ENCODE measurements around the gene NPM1. TPM values are rescaled to one million over a fixed set of nuclear protein-coding genes. Genes with fewer than 3 reads are reported as not detected.
"Not testable (repeated sequence)": the region's sequence is repeated elsewhere in the genome, so short reads cannot be mapped to it uniquely, and the experiment has no call there.

NPM1 gene
- total RNA-seq, 2 donors from 2014 or later = 1,349 to 2,333 TPM

DNA sequence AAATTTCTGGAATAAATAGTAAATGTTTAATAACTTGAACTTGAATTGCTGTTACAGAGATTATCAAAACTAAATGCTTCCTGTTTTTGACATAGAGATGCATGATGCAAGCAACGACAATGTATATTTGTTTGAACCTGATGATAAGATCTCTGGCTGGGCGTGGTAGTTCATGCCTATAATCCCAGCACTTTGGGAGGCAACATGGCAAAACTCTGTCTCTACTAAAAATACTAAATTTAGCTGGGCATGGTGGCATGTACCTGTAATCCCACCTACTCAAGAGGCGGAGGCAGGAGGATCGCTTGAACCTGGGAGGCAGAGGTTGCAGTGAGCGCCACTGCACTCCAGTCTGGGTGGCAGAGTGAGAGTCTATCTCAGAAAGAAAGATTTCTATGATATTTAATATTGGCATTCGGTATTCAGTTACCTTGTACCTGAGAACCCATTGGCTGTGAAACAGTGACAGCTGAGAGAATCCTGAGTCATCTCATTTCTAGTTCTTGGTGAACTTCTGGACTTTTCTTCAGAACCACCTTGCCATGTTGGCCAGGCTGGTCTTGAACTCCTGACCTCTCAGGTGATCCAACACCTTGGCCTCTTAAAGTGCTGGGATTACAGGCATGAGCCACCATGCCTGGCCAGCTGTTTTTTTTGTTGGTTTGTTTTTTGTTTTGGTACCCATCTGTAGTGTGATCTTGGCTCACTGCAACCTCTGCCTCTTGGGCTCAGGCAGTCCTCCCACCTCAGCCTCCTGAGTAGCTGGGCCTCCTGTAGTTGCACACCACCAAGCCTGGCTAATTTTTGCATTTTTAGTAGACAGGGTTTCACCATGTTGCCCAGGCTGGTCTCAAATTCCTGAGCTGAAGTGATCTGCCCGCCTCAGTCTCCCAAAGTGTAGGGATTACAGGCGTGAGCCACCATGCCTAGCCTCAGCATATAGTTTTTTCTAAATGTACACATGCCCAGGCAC lies 21.8 kb downstream of the NPM1 start:
- ATAC-seq (no peak), DNase-seq (ENCODE audit: low spot score) (no peak)
- Mint-ChIP-seq H3K27me3 (no peaks in the 10 kb centered on the region), H3K27ac (peak overlapping the region in 1 of 2 donors; percentile 59), H3K36me3 (peaks cover 58% of the 10 kb centered on the region), H3K4me3 (no peak overlapping the region), H3K4me1 (ENCODE audit: low read depth in 2 of 2) (peaks cover 18 to 34% of the 10 kb centered on the region in 2 donors), H3K9me3 (no peaks in the 10 kb centered on the region)

DNA sequence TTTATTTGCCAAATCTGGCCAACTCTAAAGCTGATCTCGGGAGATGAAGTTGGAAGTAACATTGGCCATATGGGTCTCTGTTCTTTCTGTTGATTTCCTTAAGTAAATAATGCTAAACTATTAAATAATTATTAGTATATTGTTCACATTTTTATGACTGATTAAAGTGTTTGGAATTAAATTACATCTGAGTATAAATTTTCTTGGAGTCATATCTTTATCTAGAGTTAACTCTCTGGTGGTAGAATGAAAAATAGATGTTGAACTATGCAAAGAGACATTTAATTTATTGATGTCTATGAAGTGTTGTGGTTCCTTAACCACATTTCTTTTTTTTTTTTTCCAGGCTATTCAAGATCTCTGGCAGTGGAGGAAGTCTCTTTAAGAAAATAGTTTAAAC lies 22.5 kb downstream of the NPM1 start:
- Mint-ChIP-seq H3K27me3 (no peaks in the 10 kb centered on the region), H3K27ac (no peak overlapping the region), H3K9me3 (no peaks in the 10 kb centered on the region), H3K4me1 (ENCODE audit: low read depth in 2 of 2) (peaks cover 17 to 34% of the 10 kb centered on the region in 2 donors), H3K4me3 (no peak overlapping the region), H3K36me3 (peaks cover 56% of the 10 kb centered on the region)
- DNase-seq (ENCODE audit: low spot score) (no peak), ATAC-seq (no peak)

DNA sequence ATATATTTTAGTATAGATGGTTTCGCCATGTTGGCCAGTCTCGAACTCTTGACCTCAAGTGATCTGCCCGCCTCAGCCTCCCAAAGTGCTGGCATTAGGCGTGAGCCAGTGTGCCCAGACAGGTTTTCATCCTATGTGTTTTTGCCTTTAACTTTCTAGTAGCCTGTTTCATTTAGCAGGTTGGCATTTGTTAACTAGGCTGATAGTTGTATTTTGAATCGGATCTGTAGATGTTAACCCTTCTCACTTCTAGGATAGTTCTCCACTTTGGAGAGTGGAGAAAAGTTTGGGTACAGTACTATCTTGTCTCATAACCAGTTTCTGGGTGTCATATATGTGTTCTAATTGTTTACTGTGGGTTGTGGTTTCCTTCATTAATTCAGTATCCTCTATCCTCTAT lies 24.5 kb downstream of the NPM1 start:
- Mint-ChIP-seq H3K27ac (no peak overlapping the region), H3K4me1 (ENCODE audit: low read depth in 2 of 2) (peaks cover 5 to 16% of the 10 kb centered on the region in 2 donors), H3K36me3 (peaks cover 36% of the 10 kb centered on the region), H3K4me3 (no peak overlapping the region), H3K9me3 (no peaks in the 10 kb centered on the region), H3K27me3 (no peaks in the 10 kb centered on the region)
- ATAC-seq (no peak), DNase-seq (ENCODE audit: low spot score) (no peak)

DNA sequence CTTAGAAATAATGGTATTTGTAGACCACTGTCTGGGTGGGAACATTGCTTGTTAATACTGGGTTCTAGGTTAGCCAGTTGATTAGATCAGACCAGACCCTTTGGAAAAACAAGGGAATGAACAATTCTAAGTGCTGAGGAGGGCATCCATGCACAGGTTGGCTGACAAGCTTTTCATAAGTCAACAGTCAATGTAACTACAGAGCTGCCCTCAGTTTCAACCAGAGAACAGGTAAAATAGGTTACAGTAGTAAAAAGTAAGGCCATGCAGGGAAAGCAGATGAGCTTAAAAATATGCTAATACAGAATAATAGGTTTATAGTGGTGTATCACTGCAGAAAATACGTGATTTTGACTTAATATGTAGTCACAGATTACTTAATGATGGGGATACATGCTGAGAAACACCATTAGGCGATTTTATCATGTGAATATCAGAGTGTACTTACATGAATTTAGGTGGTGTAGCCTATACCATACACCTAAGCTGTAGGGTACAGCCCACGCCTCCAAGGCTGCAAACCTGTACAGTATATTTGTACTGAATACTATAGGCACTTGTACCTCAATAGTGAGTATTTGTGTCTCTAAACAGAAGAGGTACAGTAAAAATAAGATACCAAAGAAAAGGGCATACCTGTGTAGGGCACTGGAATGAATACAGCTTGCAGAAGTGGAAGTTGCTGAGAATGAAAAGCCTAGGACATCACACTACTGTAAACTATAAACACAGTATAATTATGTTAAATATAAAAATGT lies 25.7 kb downstream of the NPM1 start:
- no peak for ATAC-seq
- Mint-ChIP-seq H3K9me3 (no peaks in the 10 kb centered on the region), H3K36me3 (peaks cover 24% of the 10 kb centered on the region), H3K27me3 (no peaks in the 10 kb centered on the region), H3K4me3 (no peak overlapping the region), H3K4me1 (ENCODE audit: low read depth in 2 of 2) (peaks cover under 1 to 7% of the 10 kb centered on the region in 2 donors), H3K27ac (no peak overlapping the region)
- no peak for DNase-seq (ENCODE audit: low spot score)

DNA sequence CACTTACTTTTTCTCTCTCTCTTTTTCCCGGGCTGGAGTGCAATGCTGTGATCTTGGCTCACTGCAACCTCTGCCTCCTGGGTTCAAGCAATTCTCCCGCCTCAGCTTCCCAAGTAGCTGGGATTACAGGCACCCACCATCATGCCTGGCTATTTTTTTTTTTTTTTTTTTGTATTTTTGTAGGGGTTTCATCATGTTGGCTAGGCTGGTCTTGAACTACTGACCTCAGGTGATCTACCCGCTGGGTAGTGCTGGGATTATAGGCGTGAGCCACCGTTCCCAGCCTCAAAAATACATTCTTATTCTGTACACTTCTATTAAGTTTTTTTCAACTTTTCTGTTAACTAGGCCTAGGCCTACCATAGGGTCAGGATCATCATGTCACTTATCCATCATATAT lies 26.3 kb downstream of the NPM1 start:
- H3K4me1 Mint-ChIP-seq (ENCODE audit: low read depth in 2 of 2); H3K27me3 Mint-ChIP-seq; ATAC-seq; DNase-seq (ENCODE audit: low spot score); H3K9me3 Mint-ChIP-seq; H3K4me3 Mint-ChIP-seq: not testable (repeated sequence)
- peak overlapping the region in 1 of 2 donors; percentile 74 for H3K27ac Mint-ChIP-seq
- peaks cover 21% of the 10 kb centered on the region for H3K36me3 Mint-ChIP-seq

DNA sequence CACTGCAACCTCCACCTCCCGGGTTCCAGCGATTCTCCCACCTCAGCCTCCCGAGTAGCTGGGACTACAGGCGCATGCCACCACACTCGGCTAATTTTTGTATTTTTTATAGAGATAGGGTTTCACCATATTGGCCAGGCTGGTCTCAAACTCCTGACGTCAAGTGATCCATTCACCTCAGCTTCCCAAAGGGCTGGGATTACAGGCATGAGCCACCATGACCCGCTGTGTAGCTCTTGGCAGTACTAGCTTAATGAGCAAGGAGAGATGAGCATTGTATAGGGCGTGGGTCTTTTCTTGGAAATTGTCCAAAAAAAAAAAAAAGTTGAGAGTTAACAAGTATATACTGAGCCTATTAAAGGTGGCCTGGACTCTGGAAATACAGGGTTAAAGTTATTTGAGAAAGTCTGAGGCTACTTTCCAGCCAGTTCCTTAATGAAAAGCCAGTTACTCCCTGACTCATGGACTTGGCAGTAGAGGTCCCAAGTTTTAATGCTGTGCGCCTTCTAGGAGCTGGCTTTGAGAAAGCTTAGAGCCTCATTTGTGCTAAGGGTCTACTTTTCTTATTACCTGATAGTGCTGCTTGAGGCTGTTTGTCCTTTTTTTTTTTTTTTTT lies 27.6 kb downstream of the NPM1 start:
- H3K4me1 Mint-ChIP-seq (ENCODE audit: low read depth in 2 of 2) = peaks cover 4 to 8% of the 10 kb centered on the region in 2 donors
- H3K27ac Mint-ChIP-seq = no peak overlapping the region
- no peaks in the 10 kb centered on the region for H3K9me3 Mint-ChIP-seq
- peaks cover 0 to 4% of the 10 kb centered on the region in 2 donors for H3K27me3 Mint-ChIP-seq
- ATAC-seq (no peak), DNase-seq (ENCODE audit: low spot score) (no peak)
- H3K36me3 Mint-ChIP-seq = peaks cover 21% of the 10 kb centered on the region
- H3K4me3 Mint-ChIP-seq = no peak overlapping the region

DNA sequence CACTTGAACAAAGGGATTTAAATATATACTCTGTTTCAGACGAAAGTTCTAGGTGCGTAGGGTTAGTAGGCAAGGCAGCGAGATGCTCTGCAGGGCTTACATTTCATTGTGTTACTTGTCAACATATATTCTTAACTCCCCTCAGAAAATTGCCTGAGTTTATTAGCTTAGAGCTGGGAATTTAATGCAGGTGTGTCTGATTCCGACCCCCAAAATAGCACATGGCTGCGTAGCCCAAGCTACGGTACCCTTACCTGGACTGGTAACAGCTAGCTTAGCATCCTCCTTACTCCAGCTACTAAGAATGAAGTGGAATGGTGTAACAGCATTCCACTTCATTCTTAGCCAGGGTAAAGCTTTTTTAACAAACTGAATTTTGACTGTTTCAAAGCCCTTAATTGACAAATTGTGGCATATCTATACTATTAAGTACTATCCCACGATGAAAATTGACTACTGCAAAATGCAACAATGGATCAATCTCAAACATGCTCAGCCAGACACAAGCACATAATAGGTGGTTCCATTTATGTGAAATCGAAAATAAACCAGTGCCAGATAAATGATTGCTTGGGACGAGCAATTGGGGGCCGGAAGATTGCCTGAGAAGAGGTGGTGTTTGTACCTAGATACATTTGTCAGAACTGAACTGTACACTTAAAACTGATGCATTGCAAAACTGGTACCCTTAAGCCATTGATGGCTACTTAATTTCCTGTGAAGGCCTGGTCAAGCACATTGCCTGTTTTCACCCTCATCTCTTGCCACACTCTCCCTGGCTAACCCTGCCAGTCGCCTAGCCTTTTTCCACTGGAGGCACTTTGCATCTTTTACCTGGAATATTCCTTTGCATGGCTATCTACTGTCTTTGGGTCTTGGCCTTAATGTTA lies 28.8 kb downstream of the NPM1 start:
- H3K27ac Mint-ChIP-seq = no peak overlapping the region
- H3K4me1 Mint-ChIP-seq (ENCODE audit: low read depth in 2 of 2) = peaks cover 3 to 11% of the 10 kb centered on the region in 2 donors
- DNase-seq (ENCODE audit: low spot score) (no peak), ATAC-seq (no peak)
- H3K27me3 Mint-ChIP-seq = peaks cover 0 to 12% of the 10 kb centered on the region in 2 donors
- H3K36me3 Mint-ChIP-seq = peaks cover 19% of the 10 kb centered on the region
- no peak overlapping the region for H3K4me3 Mint-ChIP-seq
- H3K9me3 Mint-ChIP-seq = no peaks in the 10 kb centered on the region

DNA sequence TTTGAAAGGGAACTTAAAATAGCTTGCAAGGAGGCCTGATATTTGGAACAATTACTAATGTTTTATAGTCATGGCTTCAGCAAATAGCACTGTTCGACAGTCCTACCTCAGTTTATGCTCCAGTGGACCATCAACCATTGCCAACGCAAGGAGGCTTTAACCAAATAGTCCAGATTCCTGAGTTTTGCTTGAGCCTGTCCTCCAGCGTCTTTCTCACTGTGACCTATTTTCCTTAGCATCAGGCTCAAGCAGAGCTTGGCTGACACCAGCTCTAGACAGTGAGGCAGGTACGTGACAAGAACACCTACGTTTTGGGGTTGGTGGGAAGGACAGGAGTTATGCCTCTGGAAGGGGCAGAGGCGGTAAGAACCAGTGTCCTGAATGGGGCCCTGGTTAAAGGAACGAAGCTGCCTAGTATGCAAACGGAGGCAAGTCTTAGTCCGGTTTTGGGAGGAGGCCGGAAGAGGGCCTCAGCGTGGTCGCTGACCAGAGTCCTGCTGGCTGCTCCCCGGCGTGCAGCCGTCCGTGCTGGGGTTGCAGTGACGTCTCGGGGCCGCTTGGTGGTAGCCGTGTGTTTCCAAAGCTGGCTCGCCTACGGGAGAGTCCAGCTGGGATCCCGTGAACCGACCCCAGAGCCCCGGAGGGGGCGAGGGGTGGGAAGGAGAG lies 30.8 kb downstream of the NPM1 start:
- DNase-seq (ENCODE audit: low spot score) = peak; percentile 73
- Mint-ChIP-seq H3K4me1 (ENCODE audit: low read depth in 2 of 2) (peaks cover 0 to 11% of the 10 kb centered on the region in 2 donors), H3K27me3 (peaks cover 0 to 12% of the 10 kb centered on the region in 2 donors), H3K4me3 (peak overlapping the region; percentile 61), H3K9me3 (no peaks in the 10 kb centered on the region), H3K36me3 (no peaks in the 10 kb centered on the region), H3K27ac (peak overlapping the region in 1 of 2 donors; percentile 47)
- peak; percentile 68 to 78 for ATAC-seq

DNA sequence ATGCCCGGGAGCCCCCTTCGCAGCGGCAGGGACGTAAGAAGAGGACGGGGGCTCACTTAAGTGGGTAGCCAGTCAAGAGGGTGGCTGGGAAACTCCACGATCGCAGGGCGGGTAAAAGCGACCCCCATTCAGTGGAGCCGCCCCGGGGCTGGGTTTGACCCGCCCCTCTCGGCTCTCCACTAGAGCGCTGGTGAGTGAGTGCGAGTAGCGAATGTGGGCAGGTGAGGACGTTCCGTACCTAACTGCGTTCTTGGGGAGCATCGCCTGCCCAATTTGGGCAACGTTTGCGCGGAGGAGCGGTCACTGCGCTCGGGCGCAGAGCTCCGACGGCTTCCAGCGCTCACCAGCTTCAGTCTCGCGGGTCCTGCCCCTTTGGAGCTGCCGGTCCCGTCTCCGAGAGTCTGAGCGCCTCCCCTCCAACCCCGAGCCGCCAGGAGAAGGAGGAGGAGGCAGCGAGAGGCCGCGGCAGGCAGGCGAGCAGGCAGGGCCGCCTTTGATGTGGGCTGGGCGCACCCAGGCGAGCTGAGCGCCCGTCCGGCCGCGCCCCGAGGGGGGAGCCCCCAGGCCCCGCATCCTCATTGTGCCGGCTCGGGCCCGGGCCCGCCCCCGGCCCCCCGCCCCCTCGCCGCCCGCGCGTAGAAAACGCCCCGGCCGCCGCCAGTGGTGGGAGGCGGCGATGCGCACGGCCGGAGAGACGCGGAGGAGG lies 31.5 kb downstream of the NPM1 start, which contains the start of gene FGF18:
FGF18 (plus strand) TSS at position 666 of the 706 bp plus-strand sequence. CDS start 553 bp downstream, outside the sequence.
- DNase-seq (ENCODE audit: low spot score) = no peak
- peak; percentile 27 to 54 for ATAC-seq
- Mint-ChIP-seq H3K36me3 (no peaks in the 10 kb centered on the region), H3K9me3 (no peaks in the 10 kb centered on the region), H3K4me3 (peak within 1 kb of the TSS; percentile 74), H3K27ac (peak within 1 kb of the TSS in 1 of 2 donors; percentile 47), H3K4me1 (ENCODE audit: low read depth in 2 of 2) (peaks cover 0 to 11% of the 10 kb centered on the region in 2 donors), H3K27me3 (peaks cover 0 to 12% of the 10 kb centered on the region in 2 donors)

DNA sequence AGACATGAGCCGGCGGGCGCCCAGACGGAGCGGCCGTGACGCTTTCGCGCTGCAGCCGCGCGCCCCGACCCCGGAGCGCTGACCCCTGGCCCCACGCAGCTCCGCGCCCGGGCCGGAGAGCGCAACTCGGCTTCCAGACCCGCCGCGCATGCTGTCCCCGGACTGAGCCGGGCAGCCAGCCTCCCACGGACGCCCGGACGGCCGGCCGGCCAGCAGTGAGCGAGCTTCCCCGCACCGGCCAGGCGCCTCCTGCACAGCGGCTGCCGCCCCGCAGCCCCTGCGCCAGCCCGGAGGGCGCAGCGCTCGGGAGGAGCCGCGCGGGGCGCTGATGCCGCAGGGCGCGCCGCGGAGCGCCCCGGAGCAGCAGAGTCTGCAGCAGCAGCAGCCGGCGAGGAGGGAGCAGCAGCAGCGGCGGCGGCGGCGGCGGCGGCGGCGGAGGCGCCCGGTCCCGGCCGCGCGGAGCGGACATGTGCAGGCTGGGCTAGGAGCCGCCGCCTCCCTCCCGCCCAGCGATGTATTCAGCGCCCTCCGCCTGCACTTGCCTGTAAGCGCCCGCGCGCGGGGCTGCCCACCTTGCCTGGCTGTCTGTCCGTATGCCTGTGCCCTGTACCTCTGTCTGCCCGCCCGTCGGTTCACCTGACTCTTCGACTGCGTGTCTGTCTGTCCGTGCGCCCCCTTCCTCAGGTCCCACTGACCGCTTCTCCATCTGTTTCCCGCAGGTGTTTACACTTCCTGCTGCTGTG lies 32.2 kb downstream of the NPM1 start:
- ATAC-seq (peak; percentile 21 to 39), DNase-seq (ENCODE audit: low spot score) (no peak)
- no peak overlapping the region for H3K27ac Mint-ChIP-seq
- H3K9me3 Mint-ChIP-seq = no peaks in the 10 kb centered on the region
- peaks cover 0 to 11% of the 10 kb centered on the region in 2 donors for H3K4me1 Mint-ChIP-seq (ENCODE audit: low read depth in 2 of 2)
- H3K4me3 Mint-ChIP-seq = peak overlapping the region; percentile 74
- H3K27me3 Mint-ChIP-seq = peaks cover 0 to 12% of the 10 kb centered on the region in 2 donors
- no peaks in the 10 kb centered on the region for H3K36me3 Mint-ChIP-seq

DNA sequence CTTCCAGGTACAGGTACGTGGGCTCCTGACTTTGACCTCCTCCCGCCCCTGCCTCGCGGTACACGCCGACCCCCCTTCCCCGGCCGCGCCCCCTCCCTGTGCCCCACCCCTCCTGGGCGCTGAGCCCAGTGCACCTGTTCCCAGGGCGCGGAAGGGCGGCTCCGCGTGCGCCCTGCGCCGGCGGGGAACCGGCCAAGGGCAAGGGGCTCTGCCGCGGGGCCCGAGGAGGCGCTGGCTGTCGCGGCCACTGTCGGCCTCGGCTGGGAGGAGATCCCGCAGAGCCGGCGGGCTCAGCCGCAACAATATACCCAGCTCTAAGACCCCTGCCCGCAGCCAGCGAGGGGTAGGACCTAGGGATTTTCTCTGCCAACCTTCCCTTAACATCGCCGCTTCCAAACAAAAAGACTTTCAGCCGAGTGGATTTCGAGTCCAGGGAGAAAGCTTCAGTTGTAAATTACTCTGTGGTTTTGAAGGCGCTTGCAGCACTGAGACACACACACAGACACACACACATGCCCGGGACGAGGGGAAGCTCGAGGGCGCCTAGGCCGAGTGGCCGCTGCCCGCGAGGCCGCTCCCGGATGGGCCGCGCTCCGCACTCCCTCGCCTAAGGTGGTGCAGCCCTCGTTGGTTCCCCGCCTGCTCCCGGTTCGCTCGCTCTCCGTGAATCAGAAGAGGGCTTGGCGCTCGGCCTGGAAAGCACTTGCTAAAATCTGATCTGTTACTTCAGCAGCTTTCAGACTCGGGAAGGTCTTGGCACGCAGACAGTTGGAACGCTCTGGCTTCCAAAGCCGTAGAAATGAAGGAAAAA lies 33.0 kb downstream of the NPM1 start:
- Mint-ChIP-seq H3K4me1 (ENCODE audit: low read depth in 2 of 2) (peaks cover 0 to 11% of the 10 kb centered on the region in 2 donors), H3K27ac (no peak overlapping the region), H3K27me3 (peaks cover 0 to 12% of the 10 kb centered on the region in 2 donors), H3K36me3 (no peaks in the 10 kb centered on the region), H3K9me3 (no peaks in the 10 kb centered on the region), H3K4me3 (peak overlapping the region; percentile 74)
- ATAC-seq = no peak
- DNase-seq (ENCODE audit: low spot score) = no peak

All from natural killer cell treated with Interleukin-12 subunit alpha and Interleukin-12 subunit beta and Interleukin-15 and Interleukin-18, amount 100 ng/mL, for 72 hours (primary cell).